Gastrocnemius medialis (tissue), 4 donors: Measurements from ENCODE around the gene RUNX1.

ENCODE experiments used
- POLR2A ChIP-seq, 2 donors: fragments of 450-650 bp; IDR thresholded peaks; one replicate each; pipeline ENCODE4 v1.6.1; 2017; ENCODE audit warnings: antibody characterized with exemption in 2 of 2, mild to moderate bottlenecking in 2 of 2, moderate library complexity in 2 of 2
- TF ChIP-seq, protein P1 (sequence below), 5 experiments: fragments of 450-650 bp in 3 of 5; fragments of 200-600 bp in 2 of 5; sonication (generic) in 2 of 5; IDR thresholded peaks in 4 of 5; conservative IDR thresholded peaks in 1 of 5; 1 replicate in 4 of 5; 2 replicates in 1 of 5; pipeline ENCODE4 v1.5.1; 2016 to 2019; ENCODE audit warnings: antibody characterized with exemption in 5 of 5, mild to moderate bottlenecking in 3 of 5, moderate library complexity in 3 of 5

DNA sequence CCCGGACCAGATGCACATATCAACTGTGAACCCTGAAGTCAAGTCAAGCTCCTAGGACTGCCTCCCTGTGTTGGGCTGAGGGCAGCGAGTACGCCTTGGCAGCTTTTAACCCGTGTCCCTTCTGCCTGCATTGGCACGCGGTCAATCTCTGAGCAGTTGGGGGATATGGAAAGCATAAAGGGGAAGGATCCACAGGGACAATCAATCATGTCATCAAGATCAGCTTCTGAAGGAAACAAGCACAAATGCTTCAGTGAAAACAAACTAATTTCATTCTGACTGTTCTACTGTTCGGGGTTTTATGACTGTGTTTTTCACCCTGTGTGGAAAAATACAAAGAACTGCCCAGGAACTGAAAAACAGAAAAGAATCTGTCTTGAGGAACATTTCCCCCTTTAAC is 106.2 kb downstream of the RUNX1 start:
- no peak for TF ChIP-seq POLR2A (IDR thresholded peaks at IDR 0.05)
- TF ChIP-seq, protein P1, sequence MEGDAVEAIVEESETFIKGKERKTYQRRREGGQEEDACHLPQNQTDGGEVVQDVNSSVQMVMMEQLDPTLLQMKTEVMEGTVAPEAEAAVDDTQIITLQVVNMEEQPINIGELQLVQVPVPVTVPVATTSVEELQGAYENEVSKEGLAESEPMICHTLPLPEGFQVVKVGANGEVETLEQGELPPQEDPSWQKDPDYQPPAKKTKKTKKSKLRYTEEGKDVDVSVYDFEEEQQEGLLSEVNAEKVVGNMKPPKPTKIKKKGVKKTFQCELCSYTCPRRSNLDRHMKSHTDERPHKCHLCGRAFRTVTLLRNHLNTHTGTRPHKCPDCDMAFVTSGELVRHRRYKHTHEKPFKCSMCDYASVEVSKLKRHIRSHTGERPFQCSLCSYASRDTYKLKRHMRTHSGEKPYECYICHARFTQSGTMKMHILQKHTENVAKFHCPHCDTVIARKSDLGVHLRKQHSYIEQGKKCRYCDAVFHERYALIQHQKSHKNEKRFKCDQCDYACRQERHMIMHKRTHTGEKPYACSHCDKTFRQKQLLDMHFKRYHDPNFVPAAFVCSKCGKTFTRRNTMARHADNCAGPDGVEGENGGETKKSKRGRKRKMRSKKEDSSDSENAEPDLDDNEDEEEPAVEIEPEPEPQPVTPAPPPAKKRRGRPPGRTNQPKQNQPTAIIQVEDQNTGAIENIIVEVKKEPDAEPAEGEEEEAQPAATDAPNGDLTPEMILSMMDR (IDR thresholded peaks at IDR 0.05 in 4 of 5, conservative IDR thresholded peaks at IDR 0.05 in 1 of 5): no peak
